Central memory CD8-positive, alpha-beta T cell (primary cell): ENCODE data around the gene KAT2B.

Experiments used
- ATAC-seq: fragments of 150-1000 bp; cut with Tn5 transposase; replicated peaks from 2 replicates; pipeline ENCODE4 v1.10.0; 2022; ENCODE audit warnings: mild to moderate bottlenecking, moderate FRiP score, moderate number of reproducible peaks; ENCODE audit not compliant: poor library complexity, severe bottlenecking; ENCODE audit errors: extremely low read depth
- DNase-seq, 2 donors: peaks; one replicate each; pipeline ENCODE4 v3.0.0; 2021; ENCODE audit warnings: low spot score in 2 of 2
- H3K27ac Mint-ChIP-seq: one replicate; pipeline ENCODE4 v1.8.0; 2022; ENCODE audit warnings: low read depth, mild to moderate bottlenecking, moderate library complexity, mixed read lengths
- H3K27me3 Mint-ChIP-seq: one replicate; pipeline ENCODE4 v1.8.0; 2022; ENCODE audit warnings: mixed read lengths
- H3K36me3 Mint-ChIP-seq: one replicate; pipeline ENCODE4 v1.8.0; 2022; ENCODE audit warnings: mild to moderate bottlenecking, moderate library complexity, mixed read lengths; ENCODE audit not compliant: insufficient read depth
- H3K4me1 Mint-ChIP-seq: one replicate; pipeline ENCODE4 v1.8.0; 2022; ENCODE audit warnings: mixed read lengths
- H3K4me3 Mint-ChIP-seq: one replicate; pipeline ENCODE4 v1.8.0; 2022; ENCODE audit warnings: mild to moderate bottlenecking, moderate library complexity, mixed read lengths
- H3K9me3 Mint-ChIP-seq: one replicate; pipeline ENCODE4 v1.8.0; 2022; ENCODE audit warnings: mixed read lengths

KAT2B gene

GRCh38 chr3:20059929-20060328, 19.7 kb downstream of the KAT2B start:
- no peak for DNase-seq
- no peaks in the 10 kb centered on the region for H3K9me3 Mint-ChIP-seq
- no peak overlapping the region for H3K27ac Mint-ChIP-seq
- peaks cover 4% of the 10 kb centered on the region for H3K36me3 Mint-ChIP-seq
- H3K27me3 Mint-ChIP-seq, result no peaks in the 10 kb centered on the region
- peaks cover 42% of the 10 kb centered on the region for H3K4me1 Mint-ChIP-seq
- ATAC-seq, result no peak
- no peak overlapping the region for H3K4me3 Mint-ChIP-seq

GRCh38 chr3:20060974-20061685, 20.9 kb downstream of the KAT2B start:
- Mint-ChIP-seq H3K27ac (peak overlapping the region; percentile 51), H3K4me3 (peak overlapping the region; percentile 14), H3K4me1 (peaks cover 54% of the 10 kb centered on the region), H3K36me3 (peaks cover 5% of the 10 kb centered on the region), H3K27me3 (no peaks in the 10 kb centered on the region), H3K9me3 (no peaks in the 10 kb centered on the region)
- DNase-seq, result no peak
- no peak for ATAC-seq

GRCh38 chr3:20062996-20063395, 22.8 kb downstream of the KAT2B start:
- no peak for ATAC-seq
- Mint-ChIP-seq H3K4me1 (peaks cover 59% of the 10 kb centered on the region), H3K4me3 (no peak overlapping the region), H3K9me3 (no peaks in the 10 kb centered on the region), H3K36me3 (peaks cover 3% of the 10 kb centered on the region), H3K27me3 (no peaks in the 10 kb centered on the region), H3K27ac (no peak overlapping the region)
- no peak for DNase-seq

- Mint-ChIP-seq H3K4me1 (peaks cover 69% of the 10 kb centered on the region), H3K9me3 (no peaks in the 10 kb centered on the region), H3K27ac (no peak overlapping the region), H3K4me3 (no peak overlapping the region), H3K27me3 (no peaks in the 10 kb centered on the region), H3K36me3 (peaks cover 4% of the 10 kb centered on the region)
- ATAC-seq (no peak), DNase-seq (no peak)
Observed at GRCh38 chr3:20064387-20064786, 24.1 kb downstream of the KAT2B start.

GRCh38 chr3:20064796-20065564, 24.7 kb downstream of the KAT2B start:
- no peak for DNase-seq
- H3K4me3 Mint-ChIP-seq, result no peak overlapping the region
- no peak overlapping the region for H3K27ac Mint-ChIP-seq
- no peaks in the 10 kb centered on the region for H3K9me3 Mint-ChIP-seq
- peaks cover 4% of the 10 kb centered on the region for H3K36me3 Mint-ChIP-seq
- peaks cover 71% of the 10 kb centered on the region for H3K4me1 Mint-ChIP-seq
- H3K27me3 Mint-ChIP-seq, result no peaks in the 10 kb centered on the region
- ATAC-seq, result no peak

GRCh38 chr3:20066079-20066478, 25.8 kb downstream of the KAT2B start:
- Mint-ChIP-seq H3K36me3 (peaks cover 4% of the 10 kb centered on the region), H3K27ac (no peak overlapping the region), H3K9me3 (no peaks in the 10 kb centered on the region), H3K27me3 (no peaks in the 10 kb centered on the region), H3K4me3 (no peak overlapping the region), H3K4me1 (peaks cover 66% of the 10 kb centered on the region)
- ATAC-seq, result no peak
- no peak for DNase-seq

GRCh38 chr3:20066850-20067617, 26.8 kb downstream of the KAT2B start:
- Mint-ChIP-seq H3K4me1 (peaks cover 66% of the 10 kb centered on the region), H3K27me3 (no peaks in the 10 kb centered on the region), H3K4me3 (no peak overlapping the region), H3K9me3 (no peaks in the 10 kb centered on the region), H3K27ac (no peak overlapping the region), H3K36me3 (peaks cover 7% of the 10 kb centered on the region)
- DNase-seq, result no peak
- peak; percentile 59 for ATAC-seq

- DNase-seq, result no peak
- Mint-ChIP-seq H3K27me3 (no peaks in the 10 kb centered on the region), H3K4me1 (peaks cover 63% of the 10 kb centered on the region), H3K4me3 (no peak overlapping the region), H3K27ac (peak overlapping the region; percentile 60), H3K9me3 (no peaks in the 10 kb centered on the region), H3K36me3 (peaks cover 16% of the 10 kb centered on the region)
- ATAC-seq, result no peak
Observed at GRCh38 chr3:20068512-20069177, 28.4 kb downstream of the KAT2B start.

GRCh38 chr3:20069178-20069532, 28.9 kb downstream of the KAT2B start:
- DNase-seq, result no peak
- Mint-ChIP-seq H3K27me3 (no peaks in the 10 kb centered on the region), H3K27ac (peak overlapping the region; percentile 60), H3K4me1 (peaks cover 58% of the 10 kb centered on the region), H3K9me3 (no peaks in the 10 kb centered on the region), H3K36me3 (peaks cover 18% of the 10 kb centered on the region), H3K4me3 (no peak overlapping the region)
- no peak for ATAC-seq

- Mint-ChIP-seq H3K4me1 (peaks cover 38% of the 10 kb centered on the region), H3K27me3 (no peaks in the 10 kb centered on the region), H3K27ac (no peak overlapping the region), H3K4me3 (no peak overlapping the region), H3K36me3 (peaks cover 21% of the 10 kb centered on the region), H3K9me3 (no peaks in the 10 kb centered on the region)
- ATAC-seq (no peak), DNase-seq (no peak)
Observed at GRCh38 chr3:20071175-20071574, 30.9 kb downstream of the KAT2B start.

GRCh38 chr3:20072422-20072821, 32.2 kb downstream of the KAT2B start:
- Mint-ChIP-seq H3K36me3 (peaks cover 24% of the 10 kb centered on the region), H3K4me1 (peaks cover 41% of the 10 kb centered on the region), H3K4me3 (no peak overlapping the region), H3K27ac (no peak overlapping the region), H3K9me3 (no peaks in the 10 kb centered on the region), H3K27me3 (no peaks in the 10 kb centered on the region)
- DNase-seq (no peak), ATAC-seq (no peak)

GRCh38 chr3:20073068-20073467, 32.8 kb downstream of the KAT2B start:
- peaks cover 24% of the 10 kb centered on the region for H3K36me3 Mint-ChIP-seq
- no peak overlapping the region for H3K27ac Mint-ChIP-seq

More at GRCh38 chr3:20073068-20073467, 32.8 kb downstream of the KAT2B start:
- H3K4me1 Mint-ChIP-seq, result peaks cover 38% of the 10 kb centered on the region
- DNase-seq (no peak), ATAC-seq (no peak)
- H3K4me3 Mint-ChIP-seq, result no peak overlapping the region
- no peaks in the 10 kb centered on the region for H3K27me3 Mint-ChIP-seq
- no peaks in the 10 kb centered on the region for H3K9me3 Mint-ChIP-seq
